OCI-LY3 (cell line): ENCODE measurements around the gene CCNF.
A peak's percentile ranks its signal among the peaks of the same experiment; 100 is the strongest.

Experiments used
- H2AFZ ChIP-seq: fragments of 200-600, 300-600 bp; shearing (Covaris generic); 2 replicates; pipeline ENCODE4 v1.6.0; 2014; ENCODE audit warnings: antibody characterized with exemption, low read depth, low read length
- H3K27ac ChIP-seq: fragments of 200-600, 300-600 bp; sonication (generic); 2 replicates; pipeline ENCODE4 v1.5.1; 2014; ENCODE audit warnings: mild to moderate bottlenecking, low read length, moderate library complexity, mixed read lengths
- H3K27me3 ChIP-seq: fragments of 200-600, 300-600 bp; sonication (generic); 2 replicates; pipeline ENCODE4 v1.6.1; 2014; ENCODE audit warnings: low read depth, low read length, mixed read lengths
- H3K36me3 ChIP-seq: fragments of 200-600, 300-600 bp; sonication (generic); replicated peaks from 2 replicates; pipeline ENCODE3; 2014; ENCODE audit warnings: low read depth, low read length, mixed read lengths
- H3K4me1 ChIP-seq: fragments of 300-600, 200-600 bp; sonication (generic); 2 replicates; pipeline ENCODE4 v1.6.1; 2014; ENCODE audit warnings: low read length, mixed read lengths
- H3K4me2 ChIP-seq: fragments of 200-600, 300-600 bp; sonication (generic); 2 replicates; pipeline ENCODE4 v1.6.1; 2014; ENCODE audit warnings: low read length, mixed read lengths
- H3K4me3 ChIP-seq: fragments of 300-600, 200-600 bp; sonication (generic); 2 replicates; pipeline ENCODE4 v1.5.1; 2014; ENCODE audit warnings: antibody characterized with exemption, mild to moderate bottlenecking, low read length, moderate library complexity
- H3K79me2 ChIP-seq: fragments of 300-600, 200-600 bp; shearing (Covaris generic); 2 replicates; pipeline ENCODE4 v1.6.1; 2014; ENCODE audit warnings: mild to moderate bottlenecking, low read length, mixed read lengths
- H3K9ac ChIP-seq: fragments of 300-600, 200-600 bp; shearing (Covaris generic); 2 replicates; pipeline ENCODE4 v1.6.0; 2014; ENCODE audit warnings: mild to moderate bottlenecking, low read length, moderate library complexity
- H3K9me3 ChIP-seq: fragments of 200-600, 300-600 bp; shearing (Covaris generic); 2 replicates; pipeline ENCODE4 v1.6.1; 2014; ENCODE audit warnings: low read length, mixed read lengths; ENCODE audit not compliant: insufficient read depth
- H4K20me1 ChIP-seq: fragments of 200-600, 300-600 bp; sonication (generic); 2 replicates; pipeline ENCODE4 v1.6.1; 2016; ENCODE audit warnings: low read length, mixed read lengths; ENCODE audit not compliant: insufficient read depth
- EZH2phosphoT487 ChIP-seq: fragments of 200-600 bp; shearing (Covaris generic); IDR thresholded peaks from 2 replicates; pipeline ENCODE4 v1.6.1; 2018; ENCODE audit warnings: antibody characterized with exemption, mixed run types, low read depth
- TF ChIP-seq, protein P1 (sequence below): fragments of 200-600, 300-600 bp; sonication (generic); IDR thresholded peaks from 2 replicates; pipeline ENCODE4 v1.5.1; 2014; ENCODE audit warnings: antibody characterized with exemption, low read length, low read depth

CCNF gene

DNA sequence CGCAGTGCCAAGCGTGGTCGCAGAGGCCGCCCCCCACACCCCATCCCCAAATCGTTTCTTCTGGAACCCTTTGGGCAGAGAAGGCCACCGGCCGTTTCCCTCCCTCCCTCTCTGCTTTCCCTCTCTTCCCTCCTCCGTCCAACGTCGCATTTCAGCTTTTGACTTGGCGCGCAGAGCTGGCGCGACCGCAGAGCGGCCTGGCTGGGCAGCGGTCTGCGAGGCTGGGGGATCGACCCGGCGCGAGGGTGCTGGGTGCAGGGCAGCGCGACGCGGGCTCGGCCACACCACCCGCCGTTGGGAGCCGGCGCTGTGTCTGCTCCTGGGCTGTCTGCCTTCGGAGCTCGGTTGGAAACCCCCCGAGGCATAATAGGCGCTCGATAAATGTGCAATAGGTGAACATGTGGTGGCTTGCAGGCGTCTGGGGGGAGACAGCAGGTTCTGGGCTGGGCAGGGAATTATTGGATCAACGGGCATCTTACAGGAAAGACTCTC lies 39.0 kb downstream of the CCNF start:
- Histone ChIP-seq H3K4me1 (peaks cover 30% of the 10 kb centered on the region), H3K79me2 (no peaks in the 10 kb centered on the region), H3K36me3 (no peaks in the 10 kb centered on the region), H2AFZ (peak overlapping the region; percentile 43; the same call in 1 of the 2 replicates), H3K27me3 (peaks cover 25% of the 10 kb centered on the region), H3K4me3 (peak overlapping the region; percentile 72), H3K4me2 (peak overlapping the region; percentile 77), H3K27ac (no peak overlapping the region), H3K9ac (peak overlapping the region; percentile 23; the same call in 1 of the 2 replicates), H4K20me1 (no peaks in the 10 kb centered on the region), H3K9me3 (no peaks in the 10 kb centered on the region)
- no peak for TF ChIP-seq EZH2phosphoT487
- TF ChIP-seq, protein P1, sequence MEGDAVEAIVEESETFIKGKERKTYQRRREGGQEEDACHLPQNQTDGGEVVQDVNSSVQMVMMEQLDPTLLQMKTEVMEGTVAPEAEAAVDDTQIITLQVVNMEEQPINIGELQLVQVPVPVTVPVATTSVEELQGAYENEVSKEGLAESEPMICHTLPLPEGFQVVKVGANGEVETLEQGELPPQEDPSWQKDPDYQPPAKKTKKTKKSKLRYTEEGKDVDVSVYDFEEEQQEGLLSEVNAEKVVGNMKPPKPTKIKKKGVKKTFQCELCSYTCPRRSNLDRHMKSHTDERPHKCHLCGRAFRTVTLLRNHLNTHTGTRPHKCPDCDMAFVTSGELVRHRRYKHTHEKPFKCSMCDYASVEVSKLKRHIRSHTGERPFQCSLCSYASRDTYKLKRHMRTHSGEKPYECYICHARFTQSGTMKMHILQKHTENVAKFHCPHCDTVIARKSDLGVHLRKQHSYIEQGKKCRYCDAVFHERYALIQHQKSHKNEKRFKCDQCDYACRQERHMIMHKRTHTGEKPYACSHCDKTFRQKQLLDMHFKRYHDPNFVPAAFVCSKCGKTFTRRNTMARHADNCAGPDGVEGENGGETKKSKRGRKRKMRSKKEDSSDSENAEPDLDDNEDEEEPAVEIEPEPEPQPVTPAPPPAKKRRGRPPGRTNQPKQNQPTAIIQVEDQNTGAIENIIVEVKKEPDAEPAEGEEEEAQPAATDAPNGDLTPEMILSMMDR = no peak

DNA sequence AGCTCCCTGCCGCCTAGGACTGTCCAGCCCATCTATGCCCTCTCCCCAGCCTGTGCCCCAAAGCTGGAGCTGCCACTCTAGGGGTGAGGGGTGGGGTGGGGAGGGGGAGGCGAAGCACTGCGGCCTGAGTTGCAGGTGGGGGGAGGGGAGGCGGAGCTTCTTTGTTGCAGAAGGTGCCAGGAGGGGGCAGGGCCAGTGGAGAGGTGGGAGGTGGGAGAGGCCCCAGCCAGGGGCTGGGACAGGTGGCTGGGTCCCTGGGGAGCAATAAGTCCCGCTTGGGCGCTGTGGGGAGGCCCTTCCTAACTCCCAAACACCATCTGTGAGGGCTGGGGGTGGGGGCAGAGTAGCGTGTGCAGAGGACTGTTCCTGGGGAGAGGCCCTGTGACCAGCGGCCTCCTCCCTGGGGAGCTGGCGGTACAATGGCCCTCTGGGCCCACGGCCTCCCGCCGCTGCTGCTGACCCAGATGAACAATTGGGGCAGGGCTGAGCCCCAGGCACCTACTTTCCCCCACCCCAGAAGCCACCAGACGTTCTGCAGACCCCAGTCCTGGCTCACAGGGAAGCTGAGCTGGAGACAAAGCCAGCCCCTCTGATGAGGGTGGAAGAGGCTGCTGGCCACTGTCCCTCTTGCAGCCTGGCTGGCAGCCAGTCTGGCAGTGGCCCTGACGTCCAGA lies 39.6 kb downstream of the CCNF start:
- Histone ChIP-seq H3K4me2 (peak overlapping the region; percentile 77), H3K27me3 (peaks cover 25% of the 10 kb centered on the region), H3K9ac (peak overlapping the region; percentile 42), H3K27ac (no peak overlapping the region), H4K20me1 (no peaks in the 10 kb centered on the region), H2AFZ (no peak overlapping the region), H3K4me1 (peaks cover 30% of the 10 kb centered on the region), H3K36me3 (no peaks in the 10 kb centered on the region), H3K4me3 (peak overlapping the region; percentile 72), H3K79me2 (no peaks in the 10 kb centered on the region), H3K9me3 (no peaks in the 10 kb centered on the region)
- TF ChIP-seq, protein P1 = no peak
- TF ChIP-seq EZH2phosphoT487 = no peak

DNA sequence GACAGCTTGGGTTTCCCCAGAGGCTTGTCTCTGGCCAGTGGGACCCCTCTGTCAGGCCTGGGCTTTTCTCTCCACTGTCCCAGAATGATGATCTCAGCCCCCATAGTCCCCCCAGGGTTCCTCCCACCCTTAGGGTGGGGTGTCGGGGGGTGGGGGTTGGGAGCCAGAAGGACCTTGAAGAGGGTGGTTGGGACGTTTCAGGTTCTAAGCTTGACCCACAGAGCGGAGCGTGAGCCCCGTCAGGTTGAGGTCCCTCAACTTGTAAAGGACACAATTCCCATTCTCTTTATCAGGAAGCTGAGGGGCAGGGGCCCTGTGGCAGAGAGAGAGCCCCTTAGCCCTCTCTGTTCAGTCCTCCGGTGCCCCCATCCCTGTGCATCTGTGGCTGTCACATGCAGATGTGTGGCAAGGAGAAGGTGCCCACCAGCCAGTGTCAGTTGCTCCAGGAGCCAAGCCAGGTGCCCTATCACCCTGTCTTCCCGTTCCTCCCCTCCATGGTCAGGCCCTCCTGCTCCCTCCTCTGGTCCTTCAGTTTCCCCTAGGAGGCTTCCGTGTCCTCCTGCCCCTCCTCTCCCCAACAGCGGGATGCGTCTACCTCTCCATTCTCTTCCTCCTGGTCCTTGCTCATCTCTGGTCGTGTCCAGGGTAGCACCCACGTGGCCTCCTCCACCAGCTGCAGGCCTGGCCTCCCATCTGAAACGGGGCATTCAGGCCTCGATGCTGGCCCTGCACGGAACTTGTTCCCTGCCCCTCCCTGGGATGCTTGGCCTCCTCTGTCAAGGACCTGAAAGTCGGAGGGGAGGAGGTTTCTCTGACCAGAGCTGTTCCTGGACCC lies 40.4 kb downstream of the CCNF start:
- Histone ChIP-seq H3K9me3 (no peaks in the 10 kb centered on the region), H2AFZ (no peak overlapping the region), H3K4me2 (peak overlapping the region; percentile 77), H3K27me3 (peaks cover 25% of the 10 kb centered on the region), H3K9ac (peak overlapping the region; percentile 42), H3K27ac (no peak overlapping the region), H3K4me1 (peaks cover 30% of the 10 kb centered on the region), H3K4me3 (peak overlapping the region; percentile 72), H3K36me3 (no peaks in the 10 kb centered on the region), H3K79me2 (peaks cover 4% of the 10 kb centered on the region; the same call in 1 of the 2 replicates), H4K20me1 (no peaks in the 10 kb centered on the region)
- TF ChIP-seq, protein P1 = no peak
- no peak for TF ChIP-seq EZH2phosphoT487

DNA sequence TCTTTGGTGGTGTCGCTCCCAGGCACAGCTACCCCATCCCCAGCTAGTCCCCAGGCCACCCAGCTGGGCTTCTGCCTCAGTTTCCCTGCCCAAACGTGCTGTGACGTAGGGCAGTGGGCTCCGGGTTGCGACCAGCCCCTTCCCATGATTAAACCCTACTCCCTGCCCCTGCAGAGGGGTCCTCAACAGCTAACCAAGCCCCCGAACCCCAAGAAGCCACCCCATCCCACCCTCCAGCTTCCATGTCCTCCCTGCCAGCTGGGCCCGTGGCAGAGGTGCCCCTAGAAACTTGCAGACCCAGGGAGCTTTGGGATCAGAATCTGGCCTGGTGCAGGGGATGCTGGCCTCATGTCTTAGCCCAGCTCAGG lies 41.0 kb downstream of the CCNF start:
- Histone ChIP-seq H3K9ac (no peak overlapping the region), H2AFZ (no peak overlapping the region), H4K20me1 (no peaks in the 10 kb centered on the region), H3K4me2 (no peak overlapping the region), H3K36me3 (no peaks in the 10 kb centered on the region), H3K4me3 (no peak overlapping the region), H3K27ac (no peak overlapping the region), H3K79me2 (peaks cover 4% of the 10 kb centered on the region; the same call in 1 of the 2 replicates), H3K9me3 (no peaks in the 10 kb centered on the region), H3K4me1 (peaks cover 30% of the 10 kb centered on the region), H3K27me3 (peaks cover 25% of the 10 kb centered on the region)
- TF ChIP-seq, protein P1 = no peak
- TF ChIP-seq EZH2phosphoT487 = no peak
